ENCODE results near the gene KIF13A. TPM values are rescaled to one million over a fixed set of nuclear protein-coding genes. Genes with fewer than 3 reads are reported as not detected.
"Not testable (repeated sequence)": the region's sequence is repeated elsewhere in the genome, so short reads cannot be mapped to it uniquely, and the experiment has no call there.

The KIF13A gene
- total and polyA plus RNA-seq, 9 of the 15 experiments (the other 6 are each of a cell fraction or from before 2014, with no cell fraction given), result 3.6 to 44.3 (median 29.7) TPM

GRCh38 chr6:17844967-17845366, 142.5 kb downstream of the KIF13A start (continued):
- TF ChIP-seq ZBTB11 (CRISPR knock-in tag; IDR thresholded peaks at IDR 0.05), result 0 out of 6 replicates have a peak, but pooled peaks of 1 of the 3 experiments have one; percentile 23
- TF ChIP-seq MYC (IDR thresholded peaks at IDR 0.05; ENCODE audit: low read depth, low read length), result 0 out of 2 replicates have a peak, but pooled peaks have one; percentile 35
- not testable (repeated sequence) for TF ChIP-seq MYC (CRISPR knock-in tag; IDR thresholded peaks at IDR 0.05; ENCODE audit: borderline replicate concordance, low read depth)
- TF ChIP-seq DMBX1 (CRISPR knock-in tag; IDR thresholded peaks at IDR 0.05; ENCODE audit: borderline replicate concordance), result peak; percentile 40; the same call in 1 of the 2 replicates
- TF ChIP-seq, protein P1, sequence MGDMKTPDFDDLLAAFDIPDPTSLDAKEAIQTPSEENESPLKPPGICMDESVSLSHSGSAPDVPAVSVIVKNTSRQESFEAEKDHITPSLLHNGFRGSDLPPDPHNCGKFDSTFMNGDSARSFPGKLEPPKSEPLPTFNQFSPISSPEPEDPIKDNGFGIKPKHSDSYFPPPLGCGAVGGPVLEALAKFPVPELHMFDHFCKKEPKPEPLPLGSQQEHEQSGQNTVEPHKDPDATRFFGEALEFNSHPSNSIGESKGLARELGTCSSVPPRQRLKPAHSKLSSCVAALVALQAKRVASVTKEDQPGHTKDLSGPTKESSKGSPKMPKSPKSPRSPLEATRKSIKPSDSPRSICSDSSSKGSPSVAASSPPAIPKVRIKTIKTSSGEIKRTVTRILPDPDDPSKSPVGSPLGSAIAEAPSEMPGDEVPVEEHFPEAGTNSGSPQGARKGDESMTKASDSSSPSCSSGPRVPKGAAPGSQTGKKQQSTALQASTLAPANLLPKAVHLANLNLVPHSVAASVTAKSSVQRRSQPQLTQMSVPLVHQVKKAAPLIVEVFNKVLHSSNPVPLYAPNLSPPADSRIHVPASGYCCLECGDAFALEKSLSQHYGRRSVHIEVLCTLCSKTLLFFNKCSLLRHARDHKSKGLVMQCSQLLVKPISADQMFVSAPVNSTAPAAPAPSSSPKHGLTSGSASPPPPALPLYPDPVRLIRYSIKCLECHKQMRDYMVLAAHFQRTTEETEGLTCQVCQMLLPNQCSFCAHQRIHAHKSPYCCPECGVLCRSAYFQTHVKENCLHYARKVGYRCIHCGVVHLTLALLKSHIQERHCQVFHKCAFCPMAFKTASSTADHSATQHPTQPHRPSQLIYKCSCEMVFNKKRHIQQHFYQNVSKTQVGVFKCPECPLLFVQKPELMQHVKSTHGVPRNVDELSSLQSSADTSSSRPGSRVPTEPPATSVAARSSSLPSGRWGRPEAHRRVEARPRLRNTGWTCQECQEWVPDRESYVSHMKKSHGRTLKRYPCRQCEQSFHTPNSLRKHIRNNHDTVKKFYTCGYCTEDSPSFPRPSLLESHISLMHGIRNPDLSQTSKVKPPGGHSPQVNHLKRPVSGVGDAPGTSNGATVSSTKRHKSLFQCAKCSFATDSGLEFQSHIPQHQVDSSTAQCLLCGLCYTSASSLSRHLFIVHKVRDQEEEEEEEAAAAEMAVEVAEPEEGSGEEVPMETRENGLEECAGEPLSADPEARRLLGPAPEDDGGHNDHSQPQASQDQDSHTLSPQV (IDR thresholded peaks at IDR 0.05), result peak; percentile 73
- peak; percentile 58; the same call in 1 of the 2 replicates for TF ChIP-seq MGA (IDR thresholded peaks at IDR 0.05)
